Inflammatory macrophage treated with lipopolysaccharide for 4 hours (primary cell): ENCODE measurements around the gene MED23.
"Not testable (repeated sequence)": the region's sequence is repeated elsewhere in the genome, so short reads cannot be mapped to it uniquely, and the experiment has no call there.

ENCODE experiments used
- DNase-seq: peaks from one replicate; pipeline ENCODE4 v3.0.0-alpha.2; 2020

Gene MED23

DNA sequence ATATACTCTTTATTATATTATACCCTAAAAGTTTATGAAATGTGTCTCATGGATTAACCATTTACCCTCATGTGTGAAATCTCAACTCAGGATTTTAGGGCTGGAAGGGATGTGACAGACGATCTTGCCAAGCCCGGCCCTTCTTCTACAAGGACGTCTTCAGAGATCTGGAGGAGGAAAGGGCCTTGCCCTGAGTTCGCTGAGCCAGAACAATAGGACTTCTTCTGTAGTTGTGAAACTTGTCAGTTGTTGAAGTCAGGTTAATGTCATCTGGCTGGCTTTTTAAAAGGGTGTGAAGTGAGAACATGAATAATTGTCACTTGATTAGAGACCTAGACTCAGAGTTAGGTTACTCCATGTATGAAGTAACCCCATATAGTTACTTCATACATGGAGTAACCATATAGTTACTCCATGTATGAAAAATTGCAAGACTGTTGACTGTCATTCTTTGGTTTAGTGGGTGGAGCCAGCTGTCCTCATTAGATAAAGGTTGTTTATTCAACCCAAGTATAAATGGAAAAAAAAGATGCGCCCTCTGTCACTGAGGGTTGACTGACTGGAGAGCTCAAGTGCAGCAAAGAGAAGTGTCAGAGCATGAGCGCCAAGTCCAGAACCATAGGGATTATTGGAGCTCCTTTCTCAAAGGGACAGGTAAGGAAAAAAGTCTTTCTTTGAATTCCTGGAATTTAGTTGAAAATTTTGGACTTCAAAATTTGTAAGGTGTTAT is 55.2 kb downstream of the MED23 start, which contains the start of gene ARG1:
ARG1 (plus strand) TSS at position 541 of the 730 bp plus-strand sequence; CDS start at position 598, 57 bp downstream.
- peak; percentile 16 for DNase-seq

DNA sequence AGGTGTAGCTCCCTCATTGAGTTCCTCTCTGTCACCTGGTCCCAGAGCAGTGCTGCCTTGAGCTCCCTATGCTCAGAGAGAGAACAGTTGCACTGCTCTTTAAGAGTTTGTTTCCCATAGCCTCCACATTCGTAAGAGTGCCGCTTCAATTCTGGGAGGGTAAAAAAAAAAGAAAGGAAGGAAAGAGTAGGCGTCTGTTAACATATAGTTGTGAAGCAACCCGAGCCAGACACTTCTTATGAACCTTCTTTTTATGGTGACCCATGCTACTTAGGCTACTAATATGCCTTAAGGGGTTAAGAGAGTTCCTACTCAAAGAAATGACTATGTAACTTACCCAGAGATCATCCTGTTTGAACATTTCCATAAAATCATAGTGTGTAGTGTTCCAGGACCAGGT is 59.3 kb downstream of the MED23 start:
- DNase-seq = peak; percentile 55

DNA sequence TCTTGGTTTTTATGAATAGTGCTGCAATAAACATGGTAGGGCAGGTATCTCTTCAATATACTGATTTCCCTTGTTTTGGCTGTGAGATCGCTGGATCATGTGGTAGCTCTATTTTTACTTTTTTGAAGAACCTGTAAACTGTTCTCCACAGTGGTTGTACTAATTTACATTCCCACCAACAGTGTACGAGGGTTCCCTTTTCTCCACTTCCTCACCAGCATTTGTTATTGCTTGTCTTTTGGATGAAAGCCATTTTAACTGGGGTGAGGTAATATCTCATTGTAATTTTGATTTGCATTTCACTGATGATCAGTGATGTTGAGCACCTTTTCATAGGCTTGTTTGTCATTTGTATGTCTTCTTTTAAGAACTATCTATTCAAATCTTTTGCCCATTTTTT is 63.0 kb downstream of the MED23 start:
- DNase-seq = peak; percentile 30

DNA sequence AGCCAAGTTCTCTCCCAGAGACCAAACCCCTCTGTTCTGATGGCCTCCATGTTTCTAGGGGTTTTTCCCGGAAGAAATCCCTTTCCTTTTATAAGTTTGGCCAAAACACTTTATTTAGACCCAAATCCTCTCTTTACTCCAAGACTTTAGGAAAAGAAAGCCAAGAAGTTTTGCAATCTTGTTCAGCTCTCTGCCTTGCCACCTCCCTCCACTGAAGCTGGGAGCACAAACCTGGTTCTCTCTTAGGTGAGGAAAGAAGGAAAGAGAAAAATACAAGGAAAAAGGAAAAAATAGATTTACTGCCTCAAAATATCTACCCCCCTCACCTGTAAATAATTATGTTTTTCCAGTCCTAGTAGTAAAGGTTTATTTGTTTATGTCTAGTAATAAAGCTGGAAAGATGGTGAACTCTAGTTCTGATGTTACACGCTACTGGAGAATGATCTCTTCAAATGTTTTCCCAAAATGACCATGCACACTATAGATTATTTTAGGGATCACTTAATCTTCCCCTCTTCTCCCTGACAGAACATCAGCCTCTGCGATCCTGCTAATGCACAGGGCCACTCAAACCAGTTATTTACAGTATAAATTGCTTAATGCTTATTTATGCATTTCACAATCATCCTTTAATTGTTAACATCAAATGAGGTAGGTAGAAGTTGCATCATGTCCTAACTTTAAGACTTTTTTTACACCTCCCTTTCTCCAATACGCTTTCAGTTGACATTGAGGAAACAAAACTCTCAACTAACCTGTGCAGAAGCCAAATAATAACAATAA is 65.9 kb downstream of the MED23 start:
- no peak for DNase-seq

DNA sequence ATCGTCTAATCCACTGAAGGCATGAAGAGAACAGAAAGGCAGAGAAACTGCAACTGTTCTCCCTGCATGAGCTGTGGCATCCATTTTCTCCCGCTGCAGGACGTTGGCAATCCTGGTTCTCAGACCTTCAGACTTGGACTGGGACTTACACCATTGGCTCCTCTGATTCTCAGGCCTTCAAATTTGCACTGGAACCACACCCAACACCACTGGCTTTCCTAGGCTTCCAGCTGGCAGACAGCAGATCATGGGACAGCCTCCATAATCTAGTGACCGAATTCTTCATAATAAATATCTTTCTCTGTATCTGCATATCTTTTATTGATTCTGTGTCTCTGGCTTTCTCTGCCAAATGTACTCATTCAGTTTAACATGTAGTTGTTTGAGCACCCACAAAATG is 69.1 kb downstream of the MED23 start:
- no peak for DNase-seq

DNA sequence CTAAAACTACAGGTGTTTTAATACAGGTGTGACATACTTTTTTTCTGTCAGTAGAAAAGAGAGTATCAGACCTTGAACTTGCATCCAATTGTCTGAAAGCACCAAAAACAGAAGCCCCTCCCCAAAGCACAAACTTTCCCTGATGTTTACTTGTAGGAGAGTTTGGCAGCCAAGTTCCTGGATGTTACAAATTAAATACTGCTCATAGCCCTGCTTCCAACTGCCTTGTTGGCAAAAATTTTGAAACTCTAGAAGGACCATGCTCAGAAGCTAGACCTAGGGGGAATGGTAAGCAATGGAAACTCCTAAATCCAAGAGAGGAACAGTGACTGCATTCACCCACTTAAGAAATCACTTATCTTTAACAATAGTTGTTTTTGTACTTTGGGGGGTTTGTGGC is 72.0 kb downstream of the MED23 start:
- no peak for DNase-seq

DNA sequence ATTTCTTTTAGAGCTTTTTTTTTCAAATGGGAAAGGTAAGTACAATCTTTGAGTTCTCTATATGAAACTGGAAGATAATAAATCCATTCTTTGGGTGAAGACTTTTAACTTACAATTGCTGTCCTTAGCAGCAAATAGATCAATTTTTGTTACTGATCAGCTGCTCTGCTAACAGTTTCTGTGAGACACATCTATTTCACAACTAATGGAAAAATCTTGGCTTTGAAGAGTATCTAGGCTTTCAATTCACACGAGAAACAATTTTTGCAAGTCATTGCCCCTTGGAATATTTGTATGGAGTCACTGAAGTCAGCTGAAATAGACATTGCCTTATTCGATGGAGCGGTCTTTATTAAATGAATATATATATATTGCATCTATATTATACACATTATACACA is 75.5 kb downstream of the MED23 start:
- no peak for DNase-seq

DNA sequence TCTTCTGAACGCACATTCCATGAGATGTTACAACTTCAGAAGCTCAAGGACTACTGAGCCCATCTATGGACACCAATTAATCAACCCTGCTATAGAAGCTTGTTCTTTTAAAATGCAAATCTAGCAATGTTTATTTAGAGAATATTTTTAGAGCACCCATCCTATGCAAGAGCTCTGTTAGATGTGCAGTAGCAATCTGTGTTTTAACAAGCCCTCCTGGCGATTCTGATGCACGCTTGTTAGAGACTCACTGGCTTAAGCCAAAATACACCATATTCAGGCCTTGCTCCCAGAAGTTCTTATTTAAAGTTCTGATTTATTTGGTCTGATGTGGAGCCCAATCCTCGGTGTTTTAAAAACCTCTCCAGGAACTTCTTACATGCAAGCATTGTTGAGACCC is 76.1 kb downstream of the MED23 start:
- no peak for DNase-seq

DNA sequence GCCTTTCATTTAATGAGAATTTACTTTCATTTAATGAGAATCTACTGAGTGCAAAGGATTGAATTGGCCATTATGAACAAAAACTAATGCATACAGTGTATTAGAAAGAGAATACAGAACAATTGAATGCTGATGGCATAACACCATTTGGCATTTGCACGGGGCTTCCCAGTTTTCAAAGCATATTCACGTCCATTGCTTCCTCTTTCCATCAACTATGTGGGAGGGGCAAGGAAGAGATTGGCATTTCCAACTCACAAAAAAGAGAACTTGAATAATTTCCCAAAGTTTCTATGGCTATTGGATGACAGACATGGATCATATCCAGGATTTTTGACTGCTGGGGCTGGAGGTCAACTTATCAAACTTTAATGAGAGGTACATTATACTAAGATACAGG is 78.2 kb downstream of the MED23 start:
- DNase-seq = peak; percentile 32

DNA sequence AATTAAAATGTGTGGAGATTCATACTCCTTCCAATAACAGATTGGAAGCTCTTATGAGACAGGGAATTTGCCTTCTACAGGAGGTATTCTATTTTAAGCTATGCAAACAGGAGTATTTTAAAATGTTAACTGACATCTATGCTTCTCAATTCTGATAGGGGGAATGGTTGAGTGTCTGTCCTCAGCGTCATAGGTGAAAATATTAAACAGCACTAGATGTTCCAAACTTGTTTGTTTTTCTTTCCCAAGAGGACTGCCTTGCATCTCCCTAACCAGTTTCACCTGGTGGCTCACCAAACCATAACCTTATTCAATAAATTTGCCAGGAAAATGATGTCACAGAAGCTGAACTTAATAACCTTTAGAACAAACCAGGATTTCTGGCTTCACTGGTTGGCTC is 79.6 kb downstream of the MED23 start:
- no peak for DNase-seq

DNA sequence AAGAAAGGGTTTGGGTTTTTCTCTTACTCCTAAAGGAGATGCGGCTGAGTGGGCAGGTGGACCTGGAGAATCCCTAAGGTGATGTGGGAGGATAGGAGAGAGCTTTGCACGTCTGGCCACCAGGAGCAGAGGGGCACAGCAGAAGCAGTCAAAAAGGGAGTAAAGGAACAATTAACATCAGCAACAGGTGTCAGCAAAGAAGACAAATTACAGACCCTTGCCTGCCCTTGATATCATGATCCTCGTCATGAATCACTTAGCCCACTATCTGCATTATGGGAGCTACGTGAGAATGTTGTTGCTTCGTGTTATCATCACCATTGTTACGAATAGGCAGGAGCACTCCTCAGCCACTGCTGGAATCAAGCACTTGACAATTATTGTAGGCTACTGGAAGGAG is 80.6 kb downstream of the MED23 start:
- DNase-seq = no peak

DNA sequence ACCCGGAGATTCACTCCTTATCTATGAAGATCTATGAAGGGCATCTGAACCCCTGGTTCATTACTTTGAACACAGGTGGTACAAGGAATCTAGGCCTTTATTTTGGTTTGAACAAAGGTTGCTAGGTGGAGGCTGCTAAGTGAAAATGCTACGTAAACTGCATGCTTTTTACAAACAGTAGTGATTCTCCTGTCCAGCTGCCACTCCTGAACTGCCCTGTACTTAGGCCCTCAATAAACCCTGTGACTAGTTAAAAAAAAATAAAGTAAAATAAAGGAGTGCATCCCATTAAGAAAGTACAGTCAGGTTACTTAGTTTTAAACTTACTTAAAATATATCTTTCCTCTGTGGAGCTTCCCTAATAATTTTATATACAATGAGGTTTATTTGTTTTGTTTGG is 82.7 kb downstream of the MED23 start:
- DNase-seq = no peak

DNA sequence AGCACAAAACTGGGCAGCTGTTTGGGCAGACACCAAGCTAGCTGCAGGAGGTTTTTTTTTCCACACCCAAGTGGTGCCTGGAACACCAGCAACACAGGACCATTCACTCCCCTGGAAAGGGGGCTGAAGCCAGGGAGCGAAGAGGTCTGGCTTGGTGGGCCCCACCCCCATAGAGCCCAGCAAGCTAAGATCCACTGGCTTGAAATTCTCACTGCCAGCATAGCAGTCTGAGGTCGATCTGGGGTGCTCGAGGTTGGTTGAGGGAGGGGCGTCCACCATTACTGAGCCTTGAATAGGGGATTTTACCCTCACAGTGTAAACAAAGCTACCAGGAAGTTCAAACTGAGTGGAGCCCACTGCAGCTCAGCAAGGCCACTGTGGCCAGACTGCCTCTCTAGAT is 89.4 kb downstream of the MED23 start:
- DNase-seq = not testable (repeated sequence)

DNA sequence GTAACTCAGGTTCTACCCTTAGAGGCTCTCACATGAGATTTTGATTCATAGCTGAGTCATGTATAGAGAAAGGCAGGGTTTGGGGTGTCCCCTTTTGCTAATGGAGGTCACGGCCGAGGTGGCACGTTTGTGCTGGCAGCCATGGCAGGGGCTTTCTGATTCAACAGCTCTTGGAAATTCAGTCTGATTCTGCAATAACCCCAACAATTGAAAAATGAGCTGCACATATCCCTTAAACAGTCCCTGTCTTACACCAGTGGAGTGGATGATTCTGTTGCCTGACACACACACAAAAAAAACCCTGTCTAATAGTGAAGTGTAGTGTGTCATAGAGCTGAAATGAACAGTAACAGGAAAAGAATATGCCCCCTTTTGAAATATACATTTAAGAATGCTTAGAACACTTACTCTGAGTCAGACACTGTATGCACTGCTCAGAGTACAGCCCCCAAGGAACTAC is 95.4 kb downstream of the MED23 start:
- no peak for DNase-seq

DNA sequence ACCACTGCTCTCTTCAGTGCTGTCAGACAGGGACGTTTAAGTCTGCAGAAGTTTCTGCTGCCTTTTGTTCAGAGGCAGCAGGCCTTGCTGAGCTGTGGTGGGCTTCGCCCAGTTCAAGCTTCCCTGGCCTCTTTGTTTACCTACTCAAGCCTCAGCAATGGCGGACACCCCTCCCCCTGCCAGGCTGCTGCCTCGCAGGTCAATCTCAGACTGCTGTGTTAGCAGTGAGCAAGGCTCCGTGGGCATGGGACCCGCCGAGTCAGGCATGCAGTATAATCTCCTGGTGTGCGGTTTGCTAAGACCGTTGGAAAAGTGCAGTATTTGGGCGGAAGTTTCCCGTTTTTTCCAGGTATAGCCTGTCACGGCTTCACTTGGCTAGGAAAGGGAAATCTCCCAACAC is 96.4 kb downstream of the MED23 start:
- DNase-seq = not testable (repeated sequence)

DNA sequence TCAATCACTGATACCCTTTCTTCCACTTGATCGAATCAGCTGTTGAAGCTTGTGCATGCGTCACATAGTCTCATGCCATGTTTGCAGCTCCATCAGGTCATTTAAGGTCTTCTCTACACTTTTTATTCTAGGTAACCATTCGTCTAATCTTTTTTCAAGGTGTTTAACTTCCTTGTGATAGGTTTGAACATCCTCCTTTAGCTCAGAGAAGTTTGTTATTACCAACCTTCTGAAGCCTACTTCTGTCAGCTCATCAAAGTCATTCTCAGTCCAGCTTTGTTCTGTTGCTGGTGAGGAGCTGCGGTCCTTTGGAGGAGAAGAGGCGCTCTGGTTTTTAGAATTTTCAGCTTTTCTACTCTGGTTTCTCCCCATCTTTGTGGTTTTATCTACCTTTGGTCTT is 97.1 kb downstream of the MED23 start:
- not testable (repeated sequence) for DNase-seq

DNA sequence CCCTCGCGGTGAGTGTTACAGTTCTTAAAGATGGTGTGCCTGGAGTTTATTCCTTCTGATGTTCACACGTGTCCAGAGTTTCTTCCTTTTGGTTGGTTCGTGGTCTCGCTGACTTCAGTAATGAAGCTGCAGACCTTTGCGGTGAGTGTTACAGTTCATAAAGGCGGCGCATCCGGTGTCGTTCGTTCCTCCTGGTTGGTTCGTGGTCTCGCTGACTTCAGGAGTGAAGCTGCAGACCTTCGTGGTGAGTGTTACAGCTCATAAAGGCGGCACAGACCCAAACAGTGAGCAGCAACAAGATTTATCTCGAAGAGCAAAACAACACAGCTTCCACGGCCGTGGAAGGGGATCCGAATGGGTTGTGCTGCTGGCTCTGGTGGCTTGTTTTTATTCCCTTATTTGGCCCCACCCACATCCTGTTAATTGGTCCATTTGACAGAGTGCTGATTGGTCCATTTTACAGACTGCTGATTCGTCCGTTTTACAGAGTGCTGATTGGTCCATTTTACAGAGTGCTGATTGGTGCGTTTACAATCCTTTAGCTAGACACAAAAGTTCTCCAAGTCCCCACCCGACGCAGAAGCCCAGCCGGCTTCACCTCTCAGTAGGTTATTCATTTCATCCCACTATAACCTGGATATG is 103.2 kb downstream of the MED23 start:
- no peak for DNase-seq

DNA sequence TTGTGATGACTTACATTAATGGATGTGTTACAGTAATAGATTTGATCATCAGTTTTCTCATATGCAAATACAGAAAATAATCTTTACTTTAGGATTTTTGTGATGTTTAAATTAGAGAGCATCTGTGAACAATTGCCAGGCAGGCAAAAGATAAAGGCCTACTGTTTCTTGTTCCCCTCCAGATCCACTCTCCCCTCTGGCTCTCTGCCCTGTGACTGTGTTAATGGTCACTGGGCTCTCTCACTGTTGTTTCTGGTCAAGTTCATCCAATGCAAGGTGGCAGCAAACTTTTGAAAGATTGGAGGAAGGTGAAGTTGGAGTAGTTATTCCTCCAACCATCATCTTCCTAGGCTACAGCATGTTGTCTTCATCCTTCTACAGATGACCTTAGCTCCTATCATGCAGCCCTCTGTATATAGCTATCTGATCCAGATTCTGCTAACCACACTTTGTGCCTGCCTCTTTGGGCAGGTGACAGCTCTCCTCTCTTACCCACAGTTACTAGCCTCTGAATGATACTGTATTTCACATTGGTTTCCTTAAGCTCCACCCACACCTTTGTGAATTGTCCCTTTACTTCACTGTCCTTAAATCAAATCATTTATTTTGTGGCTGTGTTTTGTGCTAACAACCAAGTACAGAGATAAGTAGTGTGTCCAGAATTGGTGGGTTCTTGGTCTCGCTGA is 103.9 kb downstream of the MED23 start:
- DNase-seq = no peak
